ENCODE data around the gene OSBPL9.

OSBPL9 gene

DNA sequence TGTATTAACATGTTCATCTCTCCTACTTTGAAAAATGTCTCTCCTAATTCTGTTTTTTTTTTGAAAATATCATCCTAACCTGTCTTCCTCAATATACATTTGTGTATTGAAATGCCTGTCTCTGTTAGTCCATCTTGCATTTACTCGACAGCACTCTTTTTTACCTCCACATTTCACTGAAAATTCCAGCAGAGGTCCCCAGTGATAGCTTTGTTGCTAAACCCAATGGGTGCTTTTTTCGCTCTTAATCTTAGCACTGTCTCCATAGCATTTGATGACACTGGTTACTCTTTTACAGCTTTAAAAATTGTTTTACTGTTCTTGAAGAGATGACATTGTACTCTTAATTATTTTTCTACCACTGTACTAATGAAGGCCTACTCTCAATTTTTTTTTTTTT lies 10.8 kb downstream of the OSBPL9 start:
- no peaks in the 10 kb centered on the region for H3K27me3 ChIP-seq (ENCODE audit: insufficient read depth, low read length)
- no peaks in the 10 kb centered on the region for H3K36me3 ChIP-seq (ENCODE audit: insufficient read depth, low read depth, low read length)
- no peak overlapping the region for H3K4me3 ChIP-seq (ENCODE audit: low read length)
- H3K9me3 ChIP-seq (ENCODE audit: insufficient read depth, low read depth, low read length): no peaks in the 10 kb centered on the region
- H3K9ac ChIP-seq (ENCODE audit: low read depth, low read length): no peak overlapping the region
- no peak overlapping the region for H3K27ac ChIP-seq (ENCODE audit: low read length)
- peaks cover 3% of the 10 kb centered on the region; the same call in 1 of the 2 replicates for H3K4me1 ChIP-seq (ENCODE audit: insufficient read depth, low read length)

DNA sequence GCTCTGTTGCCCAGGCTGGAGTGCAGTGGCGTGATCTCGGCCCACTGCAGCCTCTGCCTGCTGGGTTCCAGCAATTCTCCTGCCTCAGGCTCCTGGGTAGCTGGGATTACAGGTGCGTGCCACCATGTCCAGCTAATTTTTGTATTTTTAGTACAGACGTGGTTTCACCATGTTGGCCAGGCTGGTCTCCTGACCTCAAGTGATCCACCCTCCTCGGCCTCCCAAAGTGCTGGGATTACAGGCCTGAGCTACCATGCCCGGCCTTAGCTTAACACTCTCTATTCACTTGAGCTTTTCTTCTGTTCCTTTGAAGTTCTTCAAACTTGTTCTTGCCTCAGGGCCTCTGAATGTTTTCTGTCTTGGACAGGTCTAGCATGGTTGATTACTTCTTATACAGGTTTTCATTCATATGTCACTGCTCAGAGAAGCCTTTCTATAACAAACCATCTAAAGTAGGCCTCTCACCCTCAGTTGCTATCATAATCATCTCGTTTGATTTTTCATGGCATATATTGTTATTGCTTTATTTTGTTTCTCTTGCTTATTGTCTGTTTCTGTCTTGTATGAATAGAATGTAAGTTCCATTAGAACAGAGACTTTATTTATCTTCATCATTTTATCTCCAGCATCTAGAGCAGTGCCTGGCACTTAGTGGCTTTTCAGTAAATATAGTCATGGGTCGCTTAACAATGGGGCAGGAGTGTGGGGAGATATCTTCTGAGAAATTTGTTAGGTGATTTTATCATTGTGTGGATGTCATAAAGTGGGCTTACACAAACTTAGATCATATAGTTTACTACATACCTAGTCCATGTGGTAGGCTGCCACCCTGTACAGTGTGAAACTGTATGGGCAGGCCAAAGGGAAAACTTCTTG lies 12.1 kb downstream of the OSBPL9 start:
- H3K9me3 ChIP-seq (ENCODE audit: insufficient read depth, low read depth, low read length): no peaks in the 10 kb centered on the region
- no peak overlapping the region for H3K27ac ChIP-seq (ENCODE audit: low read length)
- peaks cover 3% of the 10 kb centered on the region; the same call in 1 of the 2 replicates for H3K4me1 ChIP-seq (ENCODE audit: insufficient read depth, low read length)
- H3K9ac ChIP-seq (ENCODE audit: low read depth, low read length): no peak overlapping the region
- no peak overlapping the region for H3K4me3 ChIP-seq (ENCODE audit: low read length)
- no peaks in the 10 kb centered on the region for H3K36me3 ChIP-seq (ENCODE audit: insufficient read depth, low read depth, low read length)
- no peaks in the 10 kb centered on the region for H3K27me3 ChIP-seq (ENCODE audit: insufficient read depth, low read length)

DNA sequence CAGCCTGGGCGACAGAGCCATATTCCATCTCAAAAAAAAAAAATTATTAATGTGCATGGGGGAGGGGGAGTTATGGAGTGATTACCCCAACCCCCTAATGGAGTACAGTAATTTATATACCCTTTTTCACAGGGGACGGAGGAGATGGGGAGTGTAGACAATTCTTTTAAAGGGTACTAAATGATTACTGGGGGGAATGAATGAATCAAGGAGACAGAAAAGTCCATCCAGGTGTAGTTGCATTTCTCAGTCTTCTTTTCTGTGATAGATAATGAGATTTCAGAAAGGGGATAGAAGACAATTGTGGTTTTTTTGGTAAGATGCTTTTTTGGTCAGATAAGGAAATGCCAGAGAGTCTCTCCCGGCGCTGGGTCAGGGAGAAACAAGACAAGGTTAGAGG lies 13.0 kb downstream of the OSBPL9 start:
- Histone ChIP-seq H3K27me3 (ENCODE audit: insufficient read depth, low read length) (no peaks in the 10 kb centered on the region), H3K9me3 (ENCODE audit: insufficient read depth, low read depth, low read length) (no peaks in the 10 kb centered on the region), H3K9ac (ENCODE audit: low read depth, low read length) (no peak overlapping the region), H3K27ac (ENCODE audit: low read length) (no peak overlapping the region), H3K36me3 (ENCODE audit: insufficient read depth, low read depth, low read length) (no peaks in the 10 kb centered on the region), H3K4me1 (ENCODE audit: insufficient read depth, low read length) (no peaks in the 10 kb centered on the region; the same call in 1 of the 2 replicates), H3K4me3 (ENCODE audit: low read length) (no peak overlapping the region)

DNA sequence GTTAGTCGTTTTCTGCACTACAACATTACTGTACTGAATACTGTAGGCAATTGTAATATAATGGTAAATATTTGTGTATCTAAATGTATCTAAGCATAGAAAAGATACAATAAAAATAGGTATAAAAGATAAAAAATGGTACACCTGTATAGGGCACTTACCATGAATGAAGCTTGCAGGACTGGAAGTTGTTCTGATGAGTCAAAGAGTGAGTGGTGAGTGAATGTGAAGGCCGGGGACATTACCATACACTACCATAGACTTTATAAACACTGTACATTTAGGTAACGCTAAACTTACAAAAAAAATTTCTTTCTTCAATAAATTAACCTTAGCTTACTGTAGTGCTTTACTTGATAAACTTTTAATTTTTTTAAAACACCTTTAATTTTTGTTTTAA lies 13.5 kb downstream of the OSBPL9 start:
- H3K4me3 ChIP-seq (ENCODE audit: low read length): no peak overlapping the region
- no peaks in the 10 kb centered on the region for H3K4me1 ChIP-seq (ENCODE audit: insufficient read depth, low read length)
- no peaks in the 10 kb centered on the region for H3K9me3 ChIP-seq (ENCODE audit: insufficient read depth, low read depth, low read length)
- H3K36me3 ChIP-seq (ENCODE audit: insufficient read depth, low read depth, low read length): no peaks in the 10 kb centered on the region
- H3K9ac ChIP-seq (ENCODE audit: low read depth, low read length): no peak overlapping the region
- H3K27me3 ChIP-seq (ENCODE audit: insufficient read depth, low read length): no peaks in the 10 kb centered on the region
- no peak overlapping the region for H3K27ac ChIP-seq (ENCODE audit: low read length)

DNA sequence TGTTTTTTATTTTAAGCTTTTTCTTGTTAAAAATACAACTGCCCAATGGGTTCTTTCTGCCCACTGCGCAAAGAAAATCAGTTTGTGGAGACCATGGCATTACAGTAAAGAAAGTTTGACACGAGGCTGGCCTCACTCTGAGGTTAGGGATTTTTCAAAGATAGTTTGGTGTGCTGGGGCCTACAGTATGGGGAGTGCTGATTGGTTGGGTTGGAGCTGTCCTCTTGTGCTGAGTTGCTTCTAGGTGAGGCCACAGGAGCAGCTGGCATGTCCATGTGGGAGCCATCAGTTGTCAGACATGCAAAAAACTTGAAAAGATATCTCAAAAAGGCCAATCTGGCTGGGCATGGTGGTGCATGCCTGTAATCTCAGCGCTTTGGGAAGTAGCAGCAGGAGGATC lies 14.0 kb downstream of the OSBPL9 start:
- no peak overlapping the region for H3K9ac ChIP-seq (ENCODE audit: low read depth, low read length)
- H3K27ac ChIP-seq (ENCODE audit: low read length): no peak overlapping the region
- H3K9me3 ChIP-seq (ENCODE audit: insufficient read depth, low read depth, low read length): no peaks in the 10 kb centered on the region
- H3K4me3 ChIP-seq (ENCODE audit: low read length): no peak overlapping the region
- no peaks in the 10 kb centered on the region for H3K27me3 ChIP-seq (ENCODE audit: insufficient read depth, low read length)
- H3K4me1 ChIP-seq (ENCODE audit: insufficient read depth, low read length): no peaks in the 10 kb centered on the region
- H3K36me3 ChIP-seq (ENCODE audit: insufficient read depth, low read depth, low read length): no peaks in the 10 kb centered on the region

GRCh38 chr1:51631747-51632146 lies 14.9 kb downstream of the OSBPL9 start:
- Histone ChIP-seq H3K27me3 (ENCODE audit: insufficient read depth, low read length) (no peaks in the 10 kb centered on the region), H3K9me3 (ENCODE audit: insufficient read depth, low read depth, low read length) (no peaks in the 10 kb centered on the region), H3K4me3 (ENCODE audit: low read length) (no peak overlapping the region), H3K36me3 (ENCODE audit: insufficient read depth, low read depth, low read length) (no peaks in the 10 kb centered on the region), H3K4me1 (ENCODE audit: insufficient read depth, low read length) (no peaks in the 10 kb centered on the region), H3K9ac (ENCODE audit: low read depth, low read length) (no peak overlapping the region), H3K27ac (ENCODE audit: low read length) (no peak overlapping the region)

DNA sequence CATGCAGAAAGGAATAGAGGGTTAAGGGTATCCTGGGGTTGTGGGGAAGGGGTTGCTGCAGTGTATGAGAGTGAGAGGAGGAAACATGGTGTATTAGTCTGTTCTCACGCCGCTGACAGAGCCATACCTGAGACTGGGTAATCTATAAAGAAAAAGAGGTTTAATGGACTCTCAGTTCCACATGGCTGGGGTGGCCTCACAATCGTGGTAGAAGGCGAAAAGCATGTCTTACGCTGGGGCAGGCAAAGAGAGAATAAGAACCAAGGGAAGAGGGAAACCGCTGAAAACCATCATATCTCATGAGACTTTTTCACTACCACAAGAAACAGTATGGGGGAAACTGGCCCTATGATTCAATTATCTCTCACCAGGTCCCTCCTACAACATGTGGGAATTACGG lies 17.7 kb downstream of the OSBPL9 start:
- Histone ChIP-seq H3K4me3 (ENCODE audit: low read length) (no peak overlapping the region), H3K27ac (ENCODE audit: low read length) (no peak overlapping the region), H3K4me1 (ENCODE audit: insufficient read depth, low read length) (no peaks in the 10 kb centered on the region), H3K9me3 (ENCODE audit: insufficient read depth, low read depth, low read length) (no peaks in the 10 kb centered on the region), H3K27me3 (ENCODE audit: insufficient read depth, low read length) (no peaks in the 10 kb centered on the region), H3K36me3 (ENCODE audit: insufficient read depth, low read depth, low read length) (no peaks in the 10 kb centered on the region), H3K9ac (ENCODE audit: low read depth, low read length) (no peak overlapping the region)

DNA sequence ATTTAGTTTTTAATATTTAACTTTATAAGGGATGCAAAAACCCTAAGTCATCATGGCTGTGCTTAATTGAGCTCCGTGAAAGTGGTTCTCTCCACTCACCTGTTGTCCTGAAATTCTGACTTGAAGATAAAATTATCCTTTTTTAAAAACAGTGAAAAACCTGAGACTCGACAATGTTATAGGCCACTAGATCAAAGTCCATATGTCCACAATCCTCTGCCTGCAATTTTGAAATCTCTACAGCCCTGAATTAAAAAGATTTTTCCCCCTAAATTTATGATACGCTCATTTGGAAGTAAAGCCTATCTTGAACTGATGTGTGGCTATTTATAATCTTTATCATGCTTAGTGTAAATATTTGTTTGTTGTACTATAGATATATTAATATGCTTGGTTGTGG lies 18.7 kb downstream of the OSBPL9 start:
- Histone ChIP-seq H3K27ac (ENCODE audit: low read length) (no peak overlapping the region), H3K9ac (ENCODE audit: low read depth, low read length) (no peak overlapping the region), H3K9me3 (ENCODE audit: insufficient read depth, low read depth, low read length) (no peaks in the 10 kb centered on the region), H3K36me3 (ENCODE audit: insufficient read depth, low read depth, low read length) (no peaks in the 10 kb centered on the region), H3K27me3 (ENCODE audit: insufficient read depth, low read length) (no peaks in the 10 kb centered on the region), H3K4me3 (ENCODE audit: low read length) (no peak overlapping the region), H3K4me1 (ENCODE audit: insufficient read depth, low read length) (no peaks in the 10 kb centered on the region)

DNA sequence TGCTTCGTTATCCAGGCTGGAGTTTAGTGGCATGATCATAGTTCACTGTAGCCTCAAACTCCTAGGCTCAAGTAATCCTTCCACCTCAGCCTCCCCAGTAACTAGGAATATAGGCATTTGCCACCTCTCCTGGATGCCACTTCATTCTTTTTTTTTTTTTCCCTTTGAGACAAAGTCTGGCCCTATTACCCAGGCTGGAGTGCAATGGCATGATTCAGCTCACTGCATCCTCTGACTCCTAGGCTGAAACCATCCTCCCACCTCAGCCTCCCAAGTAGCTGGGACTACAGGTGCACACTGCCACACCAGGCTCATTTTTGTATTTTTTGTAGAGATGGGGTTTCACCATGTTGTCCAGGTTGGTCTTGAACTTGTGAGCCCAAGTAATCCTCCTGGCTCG lies 19.3 kb downstream of the OSBPL9 start:
- Histone ChIP-seq H3K27ac (ENCODE audit: low read length) (no peak overlapping the region), H3K4me1 (ENCODE audit: insufficient read depth, low read length) (no peaks in the 10 kb centered on the region), H3K9ac (ENCODE audit: low read depth, low read length) (no peak overlapping the region), H3K9me3 (ENCODE audit: insufficient read depth, low read depth, low read length) (no peaks in the 10 kb centered on the region), H3K4me3 (ENCODE audit: low read length) (no peak overlapping the region), H3K36me3 (ENCODE audit: insufficient read depth, low read depth, low read length) (no peaks in the 10 kb centered on the region), H3K27me3 (ENCODE audit: insufficient read depth, low read length) (no peaks in the 10 kb centered on the region)

- Histone ChIP-seq H3K27ac (ENCODE audit: low read length) (no peak overlapping the region), H3K4me3 (ENCODE audit: low read length) (no peak overlapping the region), H3K9ac (ENCODE audit: low read depth, low read length) (no peak overlapping the region), H3K36me3 (ENCODE audit: insufficient read depth, low read depth, low read length) (no peaks in the 10 kb centered on the region), H3K4me1 (ENCODE audit: insufficient read depth, low read length) (peaks cover 2% of the 10 kb centered on the region; the same call in 1 of the 2 replicates), H3K9me3 (ENCODE audit: insufficient read depth, low read depth, low read length) (no peaks in the 10 kb centered on the region), H3K27me3 (ENCODE audit: insufficient read depth, low read length) (no peaks in the 10 kb centered on the region)
Observed at GRCh38 chr1:51636764-51637522, 20.1 kb downstream of the OSBPL9 start.

DNA sequence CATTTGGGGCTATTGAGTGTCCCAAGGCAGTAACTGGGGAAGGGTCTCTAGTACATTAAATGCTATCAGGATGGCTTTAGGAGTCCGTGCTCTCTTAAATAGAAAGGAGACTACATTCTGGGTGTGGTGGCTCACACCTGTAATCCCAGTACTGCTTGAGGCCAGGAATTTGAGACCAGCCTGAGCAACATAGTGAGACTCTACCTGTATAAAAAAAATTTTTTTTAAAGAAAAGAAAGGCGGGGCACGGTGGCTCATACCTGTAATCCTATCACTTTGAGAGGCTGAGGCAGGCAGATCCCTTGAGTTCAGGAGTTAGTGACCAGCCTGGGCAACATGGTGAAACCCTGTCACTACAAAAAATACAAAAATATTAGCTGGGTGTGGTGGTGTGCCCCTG lies 21.5 kb downstream of the OSBPL9 start:
- H3K4me3 ChIP-seq (ENCODE audit: low read length): no peak overlapping the region
- no peaks in the 10 kb centered on the region for H3K36me3 ChIP-seq (ENCODE audit: insufficient read depth, low read depth, low read length)
- no peak overlapping the region for H3K9ac ChIP-seq (ENCODE audit: low read depth, low read length)
- no peaks in the 10 kb centered on the region for H3K9me3 ChIP-seq (ENCODE audit: insufficient read depth, low read depth, low read length)
- H3K27ac ChIP-seq (ENCODE audit: low read length): no peak overlapping the region
- H3K4me1 ChIP-seq (ENCODE audit: insufficient read depth, low read length): peaks cover 3% of the 10 kb centered on the region; the same call in 1 of the 2 replicates
- no peaks in the 10 kb centered on the region for H3K27me3 ChIP-seq (ENCODE audit: insufficient read depth, low read length)

DNA sequence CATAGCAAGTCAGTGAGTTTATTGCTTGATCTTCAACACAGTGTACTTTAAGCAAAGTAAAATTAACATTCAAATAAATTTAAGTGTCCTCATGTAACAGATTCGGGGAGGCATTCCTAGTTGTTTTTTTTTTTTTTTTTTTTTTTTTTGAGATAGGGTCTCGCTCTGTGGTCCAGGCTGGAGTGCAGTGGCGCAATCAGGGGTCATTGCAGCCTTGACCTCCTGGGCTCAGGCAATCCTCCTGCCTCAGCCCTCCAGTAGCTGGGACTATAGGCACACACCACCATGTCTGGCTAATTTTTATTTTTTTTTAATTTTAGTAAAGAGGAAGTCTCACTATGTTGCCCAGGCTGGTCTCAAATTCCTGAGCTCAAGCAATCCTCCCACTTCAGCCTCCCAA lies 22.8 kb downstream of the OSBPL9 start:
- Histone ChIP-seq H3K36me3 (ENCODE audit: insufficient read depth, low read depth, low read length) (no peaks in the 10 kb centered on the region), H3K9me3 (ENCODE audit: insufficient read depth, low read depth, low read length) (no peaks in the 10 kb centered on the region), H3K4me1 (ENCODE audit: insufficient read depth, low read length) (peaks cover 3% of the 10 kb centered on the region; the same call in 1 of the 2 replicates), H3K27ac (ENCODE audit: low read length) (no peak overlapping the region), H3K9ac (ENCODE audit: low read depth, low read length) (no peak overlapping the region), H3K4me3 (ENCODE audit: low read length) (no peak overlapping the region), H3K27me3 (ENCODE audit: insufficient read depth, low read length) (no peaks in the 10 kb centered on the region)
